Activated naive CD8-positive, alpha-beta T cell treated with anti-CD3 and anti-CD28 coated beads for 36 hours (primary cell): ENCODE data around the gene RAB31. TPM values are rescaled to one million over a fixed set of nuclear protein-coding genes. Genes with fewer than 3 reads are reported as not detected.
A peak's percentile ranks its signal among the peaks of the same experiment; 100 is the strongest.
"Not testable (repeated sequence)": the region's sequence is repeated elsewhere in the genome, so short reads cannot be mapped to it uniquely, and the experiment has no call there.

Source experiments
- DNase-seq: peaks from one replicate; pipeline ENCODE4 v3.0.0; 2021
- H3K27ac Mint-ChIP-seq: one replicate; pipeline ENCODE4 v1.8.0; 2022; ENCODE audit warnings: mild to moderate bottlenecking, moderate library complexity, mixed read lengths
- H3K27me3 Mint-ChIP-seq: one replicate; pipeline ENCODE4 v1.8.0; 2022; ENCODE audit warnings: mild to moderate bottlenecking, mixed read lengths
- H3K36me3 Mint-ChIP-seq: one replicate; pipeline ENCODE4 v1.8.0; 2021; ENCODE audit warnings: mild to moderate bottlenecking, mixed read lengths
- H3K4me1 Mint-ChIP-seq: one replicate; pipeline ENCODE4 v1.8.0; 2021; ENCODE audit warnings: mixed read lengths
- H3K4me3 Mint-ChIP-seq: one replicate; pipeline ENCODE4 v1.8.0; 2022; ENCODE audit warnings: mild to moderate bottlenecking, moderate library complexity, mixed read lengths
- H3K9me3 Mint-ChIP-seq: one replicate; pipeline ENCODE4 v1.8.0; 2022; ENCODE audit warnings: mixed read lengths
- total RNA-seq, 2 experiments: library from RNA; stranded (reverse); gene quantifications; one replicate each; pipeline ENCODE4 v1.2.3, GENCODE V29; 2021

The RAB31 gene
- total RNA-seq, 2 experiments from 2014 or later: 0.70 to 0.78 TPM

DNA sequence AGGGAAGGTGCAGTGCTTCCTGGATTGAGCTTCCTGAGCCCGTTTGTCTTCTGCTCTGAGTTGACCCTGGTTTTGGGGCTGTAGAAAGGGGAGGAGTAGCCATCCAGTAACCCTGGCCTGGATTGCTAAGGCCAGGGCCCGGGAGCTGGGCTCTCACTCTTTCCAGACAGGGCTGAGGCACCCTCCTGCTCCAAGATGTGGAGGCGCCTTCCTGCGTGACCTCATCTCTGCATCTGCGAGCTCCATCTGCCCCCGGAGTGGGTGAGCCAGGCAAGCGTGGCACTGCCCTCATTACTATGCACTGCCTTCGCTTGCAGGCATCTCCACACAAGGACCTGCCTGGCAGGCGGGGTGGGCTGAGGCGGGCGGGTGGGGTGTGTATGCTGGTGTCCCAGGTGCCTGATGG, 58.0 kb downstream of the RAB31 start:
- Mint-ChIP-seq H3K27ac (no peak overlapping the region), H3K9me3 (no peaks in the 10 kb centered on the region), H3K27me3 (no peaks in the 10 kb centered on the region), H3K4me1 (no peaks in the 10 kb centered on the region), H3K36me3 (no peaks in the 10 kb centered on the region), H3K4me3 (no peak overlapping the region)
- no peak for DNase-seq

DNA sequence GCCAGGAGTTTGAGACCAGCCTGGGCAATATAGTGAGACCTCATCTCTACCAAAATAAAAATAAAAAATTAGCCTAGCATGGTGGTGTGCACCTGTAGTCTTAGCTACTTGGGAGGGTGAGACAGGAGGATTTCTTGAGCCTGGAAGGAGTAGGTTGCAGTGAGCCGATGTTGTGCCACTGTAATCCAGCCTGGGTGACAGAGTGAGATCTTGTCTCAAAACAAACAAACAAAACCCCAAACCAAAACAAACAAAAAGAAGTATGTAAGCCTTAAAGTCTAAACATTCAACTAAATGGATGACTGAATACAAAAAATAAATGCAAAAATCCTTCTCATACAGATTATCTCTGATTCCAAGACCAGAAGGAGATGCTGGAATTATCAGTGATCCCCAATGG, 58.6 kb downstream of the RAB31 start:
- H3K27me3 Mint-ChIP-seq: peaks cover 3% of the 10 kb centered on the region
- H3K9me3 Mint-ChIP-seq: no peaks in the 10 kb centered on the region
- no peaks in the 10 kb centered on the region for H3K4me1 Mint-ChIP-seq
- H3K4me3 Mint-ChIP-seq: no peak overlapping the region
- no peak overlapping the region for H3K27ac Mint-ChIP-seq
- H3K36me3 Mint-ChIP-seq: no peaks in the 10 kb centered on the region
- no peak for DNase-seq

DNA sequence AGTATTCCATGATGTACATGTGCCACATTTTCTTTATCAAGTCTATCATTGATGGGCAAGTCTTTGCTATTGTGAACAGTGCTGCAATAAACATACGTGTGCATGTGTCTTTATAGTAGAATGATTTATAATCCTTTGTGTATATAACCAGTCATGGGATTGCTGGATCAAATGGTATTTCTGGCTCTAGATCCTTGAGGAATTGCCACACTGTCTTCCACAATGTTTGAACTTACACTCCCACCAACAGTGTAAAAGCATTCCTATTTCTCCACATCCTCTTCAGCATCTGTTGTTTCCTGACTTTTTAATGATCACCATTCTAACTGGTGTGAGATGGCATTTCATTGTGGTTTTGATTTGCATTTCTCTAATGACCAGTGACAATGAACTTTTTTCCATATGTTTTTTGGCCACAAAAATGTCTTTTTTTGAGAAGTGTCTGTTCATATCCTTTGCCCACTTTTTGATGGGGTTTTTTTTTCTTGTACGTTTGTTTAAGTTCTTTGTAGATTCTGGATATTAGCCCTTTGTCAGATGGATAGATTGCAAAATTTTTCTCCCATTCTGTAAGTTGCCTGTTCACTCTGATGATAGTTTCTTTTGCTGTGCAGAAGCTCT, 60.1 kb downstream of the RAB31 start:
- not testable (repeated sequence) for H3K4me1 Mint-ChIP-seq, H3K4me3 Mint-ChIP-seq, H3K36me3 Mint-ChIP-seq, DNase-seq, H3K9me3 Mint-ChIP-seq, H3K27ac Mint-ChIP-seq
- H3K27me3 Mint-ChIP-seq: peaks cover 12% of the 10 kb centered on the region

DNA sequence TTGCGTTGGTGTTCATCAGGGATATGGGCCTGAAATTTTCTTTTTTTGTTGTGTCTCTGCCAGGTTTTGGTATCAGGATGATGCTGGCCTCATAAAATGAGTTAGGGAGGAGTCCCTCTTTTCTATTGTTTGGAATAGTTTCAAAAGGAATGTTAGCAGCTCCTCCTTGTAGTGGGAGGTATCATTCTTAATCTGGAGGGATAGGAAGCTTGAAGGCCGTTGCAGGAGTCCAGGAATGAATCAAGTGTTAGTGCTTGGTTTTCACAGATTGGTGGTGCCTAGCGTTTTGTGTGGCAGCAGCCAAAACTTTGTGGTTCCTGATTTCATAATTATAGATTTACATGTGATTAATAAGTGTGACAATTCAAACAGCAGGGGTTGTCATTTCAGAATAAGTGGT, 62.0 kb downstream of the RAB31 start:
- not testable (repeated sequence) for H3K4me3 Mint-ChIP-seq, H3K36me3 Mint-ChIP-seq, H3K27ac Mint-ChIP-seq, H3K4me1 Mint-ChIP-seq, DNase-seq, H3K9me3 Mint-ChIP-seq
- peaks cover 13% of the 10 kb centered on the region for H3K27me3 Mint-ChIP-seq

DNA sequence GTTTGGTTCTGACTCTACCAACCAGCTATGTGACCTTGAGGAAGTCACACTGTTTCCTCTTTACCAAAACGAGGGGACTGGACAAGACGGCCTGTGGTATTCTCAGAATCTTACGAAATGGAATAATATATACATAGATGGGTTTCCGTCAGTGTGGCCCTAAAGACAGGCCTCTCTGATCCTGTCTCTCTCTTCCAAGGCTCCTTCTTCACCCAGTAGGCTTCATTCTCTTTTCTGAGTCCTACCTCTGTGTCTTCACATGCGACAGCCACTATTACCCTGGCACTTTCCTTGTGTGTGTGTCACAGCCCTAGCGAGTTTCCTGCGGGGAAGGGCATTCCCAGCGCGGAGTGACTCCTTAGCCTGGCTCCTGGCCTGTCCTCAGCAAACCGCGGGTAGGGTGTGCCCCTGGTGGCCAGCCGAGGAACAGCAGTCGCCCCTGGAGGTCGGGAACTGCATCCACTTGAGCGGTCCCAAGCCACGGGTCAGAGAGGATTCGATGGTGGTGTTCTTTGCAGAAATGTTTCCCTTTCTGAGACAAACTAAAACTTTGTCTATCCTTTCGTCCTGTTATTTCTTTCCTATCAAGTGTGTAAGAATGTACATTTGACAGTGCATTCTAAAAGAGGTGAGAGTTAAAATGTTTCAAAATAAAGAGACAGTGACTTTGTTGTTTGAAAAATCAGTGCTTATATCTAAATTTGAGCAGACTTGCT, 63.3 kb downstream of the RAB31 start:
- Mint-ChIP-seq H3K27me3 (peaks cover 19% of the 10 kb centered on the region), H3K9me3 (no peaks in the 10 kb centered on the region), H3K27ac (no peak overlapping the region), H3K4me1 (no peaks in the 10 kb centered on the region), H3K36me3 (no peaks in the 10 kb centered on the region), H3K4me3 (no peak overlapping the region)
- DNase-seq: peak; percentile 58

DNA sequence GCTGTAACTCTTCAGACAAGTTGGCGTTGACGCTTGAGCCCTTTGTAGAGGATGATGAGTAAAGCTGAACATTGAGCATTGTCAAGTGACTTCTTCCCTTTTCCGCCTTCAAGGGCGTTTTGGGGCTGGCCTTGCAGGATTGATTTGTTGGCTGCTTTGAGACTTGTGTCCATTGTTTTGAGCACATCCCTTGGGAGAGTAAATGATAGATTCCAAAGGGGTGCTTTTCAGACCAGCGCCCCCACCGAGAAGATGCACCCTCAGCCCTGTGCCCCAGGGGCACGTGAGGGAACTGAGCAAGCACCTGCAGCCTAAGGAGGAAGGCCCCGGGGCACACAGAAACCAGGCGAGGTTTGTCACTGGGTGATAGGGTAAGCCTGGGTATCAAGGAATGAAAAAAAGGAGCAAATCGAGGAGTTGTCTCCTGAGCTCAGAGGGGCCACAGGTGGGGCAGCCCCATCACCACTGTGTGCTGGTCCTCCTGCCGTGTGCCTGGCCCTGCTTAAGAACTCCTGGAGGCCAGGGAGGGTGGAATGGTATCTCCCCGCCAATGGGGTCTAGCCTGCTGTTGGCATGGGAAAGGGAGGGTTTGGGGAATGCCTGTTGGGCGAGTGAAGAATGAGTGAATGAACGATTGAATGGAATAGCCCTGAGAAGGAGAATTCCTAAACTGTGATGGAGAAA, 64.0 kb downstream of the RAB31 start:
- Mint-ChIP-seq H3K4me3 (no peak overlapping the region), H3K9me3 (no peaks in the 10 kb centered on the region), H3K27ac (no peak overlapping the region), H3K36me3 (no peaks in the 10 kb centered on the region), H3K27me3 (peaks cover 19% of the 10 kb centered on the region), H3K4me1 (no peaks in the 10 kb centered on the region)
- no peak for DNase-seq

DNA sequence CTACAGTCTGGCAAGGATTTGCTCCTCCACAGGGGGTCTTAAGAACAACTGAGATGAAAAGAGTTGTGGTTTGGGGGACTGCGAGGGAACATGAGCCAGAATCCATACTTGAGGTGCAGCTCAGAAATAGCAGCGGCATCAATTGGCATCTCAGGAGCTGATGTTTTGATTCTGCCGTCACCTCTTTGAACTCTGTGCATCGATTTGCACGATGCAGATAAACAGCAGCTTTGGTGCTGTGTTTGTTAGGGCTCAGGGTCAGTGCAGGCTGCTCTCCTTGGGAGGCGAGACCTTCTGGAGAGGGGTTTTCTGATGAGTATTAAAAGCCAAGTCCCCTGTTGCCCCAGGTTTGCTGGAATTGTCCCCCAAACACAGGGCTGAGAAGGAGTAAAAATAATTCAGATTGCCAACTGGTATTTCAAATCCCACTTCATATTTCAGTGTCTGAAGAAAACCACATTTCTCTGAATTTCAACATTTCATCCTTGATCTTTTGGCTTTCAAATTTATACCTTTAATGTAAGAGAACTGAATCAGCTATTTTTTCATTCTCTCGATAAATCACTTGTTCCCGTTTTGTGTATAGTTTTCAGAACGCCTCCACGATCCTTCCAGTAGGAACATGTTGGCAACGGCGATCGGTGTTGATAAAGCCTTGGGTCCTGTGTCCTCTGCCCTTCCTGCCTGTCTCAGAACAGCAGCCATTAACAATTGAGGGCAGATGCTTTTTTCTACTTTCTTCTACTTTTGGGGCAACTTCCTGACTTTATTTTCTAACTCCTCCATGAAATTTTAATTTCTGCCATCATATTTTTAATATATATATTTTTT, 65.0 kb downstream of the RAB31 start:
- H3K27me3 Mint-ChIP-seq: peaks cover 19% of the 10 kb centered on the region
- no peak overlapping the region for H3K27ac Mint-ChIP-seq
- DNase-seq: no peak
- no peaks in the 10 kb centered on the region for H3K36me3 Mint-ChIP-seq
- no peaks in the 10 kb centered on the region for H3K4me1 Mint-ChIP-seq
- H3K4me3 Mint-ChIP-seq: no peak overlapping the region
- H3K9me3 Mint-ChIP-seq: no peaks in the 10 kb centered on the region

DNA sequence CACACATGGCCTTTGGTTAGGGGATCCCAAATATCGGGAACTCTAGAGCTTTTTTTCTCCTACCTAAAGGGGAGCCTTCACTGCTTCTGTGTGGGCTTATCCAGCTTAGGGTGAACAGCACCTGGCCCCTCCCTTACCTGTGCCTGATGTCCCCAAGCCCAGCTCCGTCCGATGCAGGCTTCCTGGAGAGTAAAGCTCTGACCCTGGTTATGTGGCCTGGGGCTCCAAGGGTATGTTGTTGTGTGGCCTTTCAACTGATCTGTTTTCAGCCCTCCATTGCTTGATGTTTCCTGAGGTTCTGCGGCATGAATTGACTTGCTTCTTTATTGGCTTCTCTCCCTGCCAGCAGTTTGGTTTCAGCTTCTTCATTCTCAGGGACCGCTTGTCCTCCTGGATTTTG, 66.0 kb downstream of the RAB31 start:
- Mint-ChIP-seq H3K4me1 (no peaks in the 10 kb centered on the region), H3K36me3 (no peaks in the 10 kb centered on the region), H3K27ac (no peak overlapping the region), H3K27me3 (peaks cover 19% of the 10 kb centered on the region), H3K9me3 (no peaks in the 10 kb centered on the region), H3K4me3 (no peak overlapping the region)
- DNase-seq: no peak

DNA sequence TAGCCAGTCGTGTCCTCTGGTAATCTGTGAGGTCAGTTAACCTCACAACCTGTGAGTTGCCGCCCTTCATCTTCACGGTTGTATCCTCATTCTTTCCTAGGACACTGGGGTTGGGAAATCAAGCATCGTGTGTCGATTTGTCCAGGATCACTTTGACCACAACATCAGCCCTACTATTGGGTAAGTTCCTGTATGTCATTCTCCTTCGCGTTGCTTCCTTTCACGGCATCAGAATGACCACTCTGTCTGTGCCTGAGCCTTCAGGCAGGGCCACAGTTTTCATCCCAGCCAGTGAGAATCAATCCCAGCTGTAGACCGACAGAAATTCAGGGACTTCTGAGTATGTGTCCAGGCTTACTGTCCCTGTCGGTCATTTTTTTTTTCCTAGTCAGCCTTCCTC, 67.1 kb downstream of the RAB31 start:
- H3K9me3 Mint-ChIP-seq: no peaks in the 10 kb centered on the region
- no peak overlapping the region for H3K27ac Mint-ChIP-seq
- no peaks in the 10 kb centered on the region for H3K4me1 Mint-ChIP-seq
- no peak for DNase-seq
- peaks cover 24% of the 10 kb centered on the region for H3K27me3 Mint-ChIP-seq
- no peaks in the 10 kb centered on the region for H3K36me3 Mint-ChIP-seq
- H3K4me3 Mint-ChIP-seq: no peak overlapping the region

DNA sequence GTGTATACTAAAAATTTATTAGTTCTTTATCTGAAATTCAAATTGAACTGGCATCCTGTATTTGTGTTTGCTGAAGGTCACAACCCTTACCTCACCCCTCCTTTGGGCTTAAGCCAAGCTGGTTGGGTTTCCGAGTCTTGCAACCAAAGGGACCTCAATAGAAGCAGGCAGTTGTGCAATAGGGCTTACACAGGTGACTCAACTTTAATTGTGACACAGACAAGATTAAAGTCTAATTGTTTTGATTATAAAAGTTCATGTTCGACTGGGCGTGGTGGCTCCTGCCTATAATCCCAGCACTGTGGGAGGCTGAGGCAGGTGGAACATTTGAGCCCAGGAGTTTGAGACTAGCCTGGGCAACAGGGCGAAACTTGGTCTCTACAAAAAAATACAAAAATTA, 71.5 kb downstream of the RAB31 start:
- no peak for DNase-seq
- H3K27me3 Mint-ChIP-seq: peaks cover 12% of the 10 kb centered on the region
- H3K36me3 Mint-ChIP-seq: no peaks in the 10 kb centered on the region
- no peak overlapping the region for H3K4me3 Mint-ChIP-seq
- no peak overlapping the region for H3K27ac Mint-ChIP-seq
- no peaks in the 10 kb centered on the region for H3K9me3 Mint-ChIP-seq
- H3K4me1 Mint-ChIP-seq: no peaks in the 10 kb centered on the region

DNA sequence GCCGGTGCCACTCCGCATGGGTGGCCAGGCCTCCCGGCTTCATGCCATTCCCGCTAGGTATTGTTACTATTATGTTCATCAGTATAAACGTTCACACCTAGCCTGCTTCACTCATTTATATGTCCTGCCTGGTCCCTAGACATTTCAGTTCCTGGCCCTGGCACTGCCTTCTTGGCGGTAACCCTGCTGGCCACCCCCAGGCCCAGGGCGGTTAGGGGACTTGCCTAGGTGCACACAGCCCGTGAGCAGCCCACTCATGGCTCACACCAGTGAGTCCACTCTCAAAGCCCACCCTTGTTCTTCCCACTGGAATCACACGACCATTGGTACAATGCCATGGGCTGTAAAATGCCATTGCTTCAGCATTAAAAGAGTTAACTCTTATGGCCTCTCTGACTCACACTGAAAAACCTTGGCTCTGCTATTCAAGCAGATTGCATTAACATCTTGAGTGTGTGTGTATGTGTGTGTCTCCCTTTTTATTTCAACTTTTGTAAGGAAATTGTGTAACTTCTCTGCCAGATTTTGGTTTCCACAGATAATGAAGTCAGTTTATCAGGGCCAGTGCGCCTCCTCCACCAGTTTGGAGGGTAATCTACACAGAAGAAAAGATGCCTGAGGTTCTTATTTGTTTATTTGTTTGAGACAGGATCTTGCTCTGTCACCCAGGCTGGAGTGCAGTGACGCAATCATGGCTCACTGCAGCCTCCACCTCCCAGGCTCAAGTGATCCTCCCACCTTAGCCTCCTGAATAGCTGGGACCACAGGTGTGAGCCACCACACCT, 74.2 kb downstream of the RAB31 start:
- Mint-ChIP-seq H3K9me3 (no peaks in the 10 kb centered on the region), H3K27ac (no peak overlapping the region), H3K4me3 (no peak overlapping the region), H3K4me1 (no peaks in the 10 kb centered on the region), H3K27me3 (peaks cover 15% of the 10 kb centered on the region), H3K36me3 (no peaks in the 10 kb centered on the region)
- no peak for DNase-seq

DNA sequence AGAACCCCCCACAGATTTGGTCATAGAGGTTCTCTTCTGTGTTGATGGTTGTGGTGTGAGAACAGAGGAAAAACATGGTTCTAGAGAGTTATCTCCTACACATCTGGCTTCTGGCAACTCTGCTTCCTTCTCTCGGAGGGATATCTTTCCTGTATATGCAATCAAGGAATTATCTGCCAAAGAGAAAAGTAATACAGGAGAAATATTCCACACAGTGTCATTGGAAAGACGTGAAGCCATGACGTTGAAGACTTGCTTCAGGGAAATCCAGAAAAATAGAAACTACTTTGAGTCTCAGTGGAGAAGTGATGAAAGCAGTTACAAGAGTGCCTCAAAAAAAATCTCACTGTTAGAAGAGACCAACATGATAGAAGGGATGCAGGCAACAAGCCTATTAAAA, 78.5 kb downstream of the RAB31 start:
- Mint-ChIP-seq H3K27ac (no peak overlapping the region), H3K27me3 (peaks cover 13% of the 10 kb centered on the region), H3K9me3 (no peaks in the 10 kb centered on the region), H3K36me3 (no peaks in the 10 kb centered on the region), H3K4me1 (no peaks in the 10 kb centered on the region), H3K4me3 (no peak overlapping the region)
- DNase-seq: no peak

DNA sequence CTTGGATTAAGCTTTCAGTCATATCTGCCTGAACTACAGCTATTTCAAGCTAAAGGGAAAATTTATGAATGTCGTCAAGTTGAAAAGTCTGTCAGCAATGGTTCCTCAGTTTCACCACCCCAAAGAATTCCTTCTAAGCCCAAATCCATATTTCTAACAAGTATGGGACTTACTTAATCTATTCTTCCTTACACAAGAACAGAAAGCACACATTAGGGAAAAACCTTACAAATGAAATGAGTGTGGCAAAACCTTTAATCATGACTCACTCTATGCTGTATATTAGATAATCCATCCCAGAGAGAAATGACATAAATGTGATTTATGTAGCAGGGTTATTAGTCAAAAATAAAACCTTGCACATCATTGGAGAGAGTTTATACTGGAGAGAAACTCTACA, 78.9 kb downstream of the RAB31 start:
- Mint-ChIP-seq H3K4me1 (no peaks in the 10 kb centered on the region), H3K36me3 (no peaks in the 10 kb centered on the region), H3K27me3 (peaks cover 13% of the 10 kb centered on the region), H3K9me3 (no peaks in the 10 kb centered on the region), H3K27ac (no peak overlapping the region), H3K4me3 (no peak overlapping the region)
- DNase-seq: no peak

DNA sequence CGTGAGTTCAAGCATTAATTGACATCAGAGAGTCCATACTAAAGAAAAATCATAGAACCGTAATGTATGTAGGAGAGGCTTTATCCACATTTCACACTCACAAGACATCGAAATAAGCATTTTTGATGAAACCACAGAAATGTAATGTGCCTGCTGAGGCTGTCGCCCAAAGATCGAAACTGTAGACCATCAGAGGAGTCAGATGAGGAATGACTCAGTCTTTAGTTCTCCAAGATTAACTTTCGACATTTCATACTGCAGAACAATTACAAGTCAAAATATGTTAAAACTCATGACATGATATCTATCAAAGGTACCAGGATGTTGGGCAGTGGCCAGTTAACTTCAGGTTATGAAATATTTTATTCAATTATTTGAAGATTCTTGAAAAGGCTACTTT, 79.6 kb downstream of the RAB31 start:
- Mint-ChIP-seq H3K36me3 (no peaks in the 10 kb centered on the region), H3K4me3 (no peak overlapping the region), H3K27ac (no peak overlapping the region), H3K4me1 (no peaks in the 10 kb centered on the region), H3K9me3 (no peaks in the 10 kb centered on the region), H3K27me3 (peaks cover 13% of the 10 kb centered on the region)
- no peak for DNase-seq
